Progenitor cell of endocrine pancreas (in vitro differentiated cells): ENCODE data around the gene HSH2D. TPM values are rescaled to one million over a fixed set of nuclear protein-coding genes. Genes with fewer than 3 reads are reported as not detected.

Experiments used
- DNase-seq: peaks from one replicate; pipeline ENCODE4 v3.0.0; 2021; ENCODE audit warnings: low spot score; ENCODE audit not compliant: unreplicated experiment
- H3K27ac Mint-ChIP-seq: 2 replicates; pipeline ENCODE4 v1.8.0; 2021; ENCODE audit warnings: mild to moderate bottlenecking, moderate library complexity, mixed read lengths
- H3K27me3 Mint-ChIP-seq: 2 replicates; pipeline ENCODE4 v1.8.0; 2021; ENCODE audit warnings: mixed read lengths
- H3K36me3 Mint-ChIP-seq: 2 replicates; pipeline ENCODE4 v1.8.0; 2022; ENCODE audit warnings: mixed read lengths; ENCODE audit not compliant: insufficient read depth
- H3K4me1 Mint-ChIP-seq: 2 replicates; pipeline ENCODE4 v1.8.0; 2021; ENCODE audit warnings: low read depth, mixed read lengths
- H3K4me3 Mint-ChIP-seq: 2 replicates; pipeline ENCODE4 v1.8.0; 2021; ENCODE audit warnings: low read depth, mild to moderate bottlenecking, moderate library complexity, mixed read lengths
- H3K9me3 Mint-ChIP-seq: 2 replicates; pipeline ENCODE4 v1.8.0; 2021; ENCODE audit warnings: low read depth, mixed read lengths
- total RNA-seq: library from RNA; stranded (reverse); gene quantifications from 2 replicates; pipeline ENCODE4 v1.2.1, GENCODE V29; 2021
- TF ChIP-seq, protein P1 (sequence below): fragments of 200-600 bp; sonication (generic); IDR thresholded peaks from one replicate; pipeline ENCODE4 v1.5.0; 2021; ENCODE audit warnings: antibody characterized with exemption, mild to moderate bottlenecking; ENCODE audit not compliant: unreplicated experiment

HSH2D gene
- total RNA-seq, 1 donor from 2014 or later, result 0.72 TPM

DNA sequence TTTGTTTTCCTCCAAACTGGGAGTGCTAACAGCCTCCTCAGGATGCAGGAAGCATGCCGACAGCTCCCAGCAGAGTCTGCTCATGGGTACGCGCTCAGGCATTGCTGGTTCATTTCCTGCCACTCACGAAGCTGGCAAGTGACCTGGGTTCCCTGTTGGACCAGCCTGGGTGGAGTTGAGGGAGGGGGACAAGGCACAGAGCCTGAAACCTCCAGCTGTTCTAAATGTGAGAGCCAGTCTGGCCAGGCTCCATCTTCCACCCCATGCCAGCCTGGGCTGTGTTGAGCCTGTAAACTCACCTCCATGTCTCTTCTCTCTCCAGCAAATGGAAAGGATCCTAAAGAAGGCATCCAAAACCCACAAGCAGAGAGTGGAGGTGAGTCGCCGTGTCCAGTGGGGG, 46.7 kb downstream of the HSH2D start:
- H3K4me1 Mint-ChIP-seq, result peaks cover 11% of the 10 kb centered on the region
- DNase-seq, result no peak
- peaks cover 13% of the 10 kb centered on the region for H3K36me3 Mint-ChIP-seq
- no peaks in the 10 kb centered on the region for H3K27me3 Mint-ChIP-seq
- no peak overlapping the region for H3K4me3 Mint-ChIP-seq
- no peaks in the 10 kb centered on the region for H3K9me3 Mint-ChIP-seq
- TF ChIP-seq, protein P1, sequence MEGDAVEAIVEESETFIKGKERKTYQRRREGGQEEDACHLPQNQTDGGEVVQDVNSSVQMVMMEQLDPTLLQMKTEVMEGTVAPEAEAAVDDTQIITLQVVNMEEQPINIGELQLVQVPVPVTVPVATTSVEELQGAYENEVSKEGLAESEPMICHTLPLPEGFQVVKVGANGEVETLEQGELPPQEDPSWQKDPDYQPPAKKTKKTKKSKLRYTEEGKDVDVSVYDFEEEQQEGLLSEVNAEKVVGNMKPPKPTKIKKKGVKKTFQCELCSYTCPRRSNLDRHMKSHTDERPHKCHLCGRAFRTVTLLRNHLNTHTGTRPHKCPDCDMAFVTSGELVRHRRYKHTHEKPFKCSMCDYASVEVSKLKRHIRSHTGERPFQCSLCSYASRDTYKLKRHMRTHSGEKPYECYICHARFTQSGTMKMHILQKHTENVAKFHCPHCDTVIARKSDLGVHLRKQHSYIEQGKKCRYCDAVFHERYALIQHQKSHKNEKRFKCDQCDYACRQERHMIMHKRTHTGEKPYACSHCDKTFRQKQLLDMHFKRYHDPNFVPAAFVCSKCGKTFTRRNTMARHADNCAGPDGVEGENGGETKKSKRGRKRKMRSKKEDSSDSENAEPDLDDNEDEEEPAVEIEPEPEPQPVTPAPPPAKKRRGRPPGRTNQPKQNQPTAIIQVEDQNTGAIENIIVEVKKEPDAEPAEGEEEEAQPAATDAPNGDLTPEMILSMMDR, result no peak
- H3K27ac Mint-ChIP-seq, result no peak overlapping the region

DNA sequence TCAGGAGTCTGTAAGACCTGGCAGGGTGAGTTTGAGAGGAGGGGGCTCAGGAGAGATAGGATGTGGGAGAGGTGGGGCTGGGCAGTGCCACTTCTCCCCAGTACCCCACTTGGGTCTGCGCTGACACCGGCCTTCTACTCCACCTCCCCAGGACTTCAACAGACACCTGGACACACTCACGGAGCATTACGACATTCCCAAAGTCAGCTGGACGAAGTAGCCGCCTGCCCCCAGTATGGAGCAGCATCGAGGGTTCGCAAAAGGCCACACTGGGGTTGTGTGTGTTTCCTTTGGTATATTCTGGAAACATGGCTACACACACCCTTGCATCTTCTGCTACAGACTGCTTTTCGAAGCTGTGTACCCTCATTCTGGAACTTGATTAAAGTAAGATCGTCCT, 47.3 kb downstream of the HSH2D start:
- Mint-ChIP-seq H3K9me3 (no peaks in the 10 kb centered on the region), H3K27me3 (no peaks in the 10 kb centered on the region), H3K4me3 (no peak overlapping the region), H3K27ac (no peak overlapping the region), H3K36me3 (peaks cover 13% of the 10 kb centered on the region), H3K4me1 (peaks cover 7% of the 10 kb centered on the region)
- TF ChIP-seq, protein P1, result no peak
- DNase-seq, result no peak

DNA sequence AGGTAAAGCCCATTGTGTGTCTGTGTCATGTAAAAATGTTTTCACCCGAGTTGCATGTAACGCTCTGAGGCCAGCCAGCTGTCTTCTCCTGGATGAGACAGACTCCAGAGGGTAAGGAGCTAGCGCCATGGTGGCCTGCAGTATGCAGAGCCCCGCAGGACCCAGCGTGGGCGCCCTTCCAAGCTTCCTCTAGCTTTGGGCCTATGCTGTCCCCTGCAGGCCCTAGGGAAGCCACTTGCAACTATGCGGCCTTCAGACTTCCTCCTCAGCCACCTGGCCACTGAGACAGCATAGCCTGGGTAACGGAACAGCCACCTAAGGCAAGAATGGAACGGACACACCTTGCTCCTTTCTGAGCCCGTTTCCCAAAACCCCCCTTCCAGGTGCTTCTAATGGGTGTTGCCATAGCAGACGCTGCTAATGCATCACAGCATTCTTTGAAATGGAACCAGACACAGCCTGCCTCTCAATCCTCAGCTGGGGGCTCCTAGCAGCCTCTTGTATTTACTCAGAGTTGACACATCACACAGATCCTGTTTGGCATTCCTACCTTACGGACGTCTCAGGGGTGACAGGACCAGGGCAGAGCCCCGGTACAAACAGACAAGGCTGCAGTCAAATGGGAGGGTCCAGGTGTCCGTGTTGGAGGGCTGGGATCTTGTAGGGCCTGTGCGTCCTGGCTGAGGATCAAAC, 47.9 kb downstream of the HSH2D start:
- H3K36me3 Mint-ChIP-seq, result peaks cover 13% of the 10 kb centered on the region
- no peaks in the 10 kb centered on the region for H3K9me3 Mint-ChIP-seq
- H3K27ac Mint-ChIP-seq, result no peak overlapping the region
- no peak overlapping the region for H3K4me3 Mint-ChIP-seq
- no peaks in the 10 kb centered on the region for H3K27me3 Mint-ChIP-seq
- H3K4me1 Mint-ChIP-seq, result peaks cover 10% of the 10 kb centered on the region
- TF ChIP-seq, protein P1, result no peak
- DNase-seq, result no peak

DNA sequence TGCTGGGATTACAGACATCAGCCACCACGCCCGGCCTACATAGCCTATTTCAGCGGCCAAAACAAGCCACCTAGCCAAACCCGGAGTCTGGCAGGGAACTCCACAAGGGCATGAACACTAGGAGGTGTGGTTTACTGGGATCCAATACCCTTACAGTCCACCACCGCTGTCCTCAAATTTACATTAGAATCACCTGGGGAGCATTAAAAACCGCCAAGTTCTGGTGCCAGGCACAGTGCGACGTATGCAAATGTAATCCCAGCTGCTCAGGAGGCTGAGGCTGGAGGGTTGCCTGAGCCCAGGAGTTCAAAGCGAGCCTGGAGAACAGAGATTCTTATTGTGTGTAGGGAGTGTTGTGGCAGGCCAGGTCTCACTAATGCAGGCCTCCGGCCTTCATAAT, 50.0 kb downstream of the HSH2D start:
- Mint-ChIP-seq H3K4me3 (no peak overlapping the region), H3K9me3 (no peaks in the 10 kb centered on the region), H3K27ac (no peak overlapping the region), H3K4me1 (peaks cover 15% of the 10 kb centered on the region), H3K36me3 (peaks cover 8% of the 10 kb centered on the region), H3K27me3 (no peaks in the 10 kb centered on the region)
- TF ChIP-seq, protein P1, result no peak
- DNase-seq, result no peak

DNA sequence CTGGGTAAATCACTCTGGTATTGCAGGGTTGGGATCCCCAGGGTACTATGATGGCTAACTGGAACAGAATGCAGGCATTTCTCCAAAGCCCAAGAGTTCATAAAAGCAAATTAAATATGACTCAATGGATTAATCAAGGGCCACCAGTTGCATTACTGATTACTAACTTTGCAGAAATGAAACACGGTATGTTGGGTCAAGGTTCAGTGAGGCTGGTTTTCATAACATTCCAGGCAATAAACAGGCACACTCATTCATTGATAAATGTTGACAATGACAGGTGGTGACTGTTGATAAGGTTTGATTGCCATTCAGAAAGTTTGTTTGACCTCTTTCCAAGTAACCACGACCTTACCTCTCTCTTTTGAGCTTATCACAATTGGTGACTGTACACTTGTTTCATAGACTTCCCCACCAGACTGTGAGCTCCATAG, 53.7 kb downstream of the HSH2D start:
- peaks cover 3% of the 10 kb centered on the region for H3K36me3 Mint-ChIP-seq
- H3K9me3 Mint-ChIP-seq, result no peaks in the 10 kb centered on the region
- peak overlapping the region; percentile 96 for H3K27ac Mint-ChIP-seq
- DNase-seq, result no peak
- H3K4me3 Mint-ChIP-seq, result peak overlapping the region; percentile 79
- TF ChIP-seq, protein P1, result no peak
- peaks cover 21% of the 10 kb centered on the region for H3K4me1 Mint-ChIP-seq
- H3K27me3 Mint-ChIP-seq, result no peaks in the 10 kb centered on the region
